ENCODE measurements around the gene NAP1L4.

Gene NAP1L4

DNA sequence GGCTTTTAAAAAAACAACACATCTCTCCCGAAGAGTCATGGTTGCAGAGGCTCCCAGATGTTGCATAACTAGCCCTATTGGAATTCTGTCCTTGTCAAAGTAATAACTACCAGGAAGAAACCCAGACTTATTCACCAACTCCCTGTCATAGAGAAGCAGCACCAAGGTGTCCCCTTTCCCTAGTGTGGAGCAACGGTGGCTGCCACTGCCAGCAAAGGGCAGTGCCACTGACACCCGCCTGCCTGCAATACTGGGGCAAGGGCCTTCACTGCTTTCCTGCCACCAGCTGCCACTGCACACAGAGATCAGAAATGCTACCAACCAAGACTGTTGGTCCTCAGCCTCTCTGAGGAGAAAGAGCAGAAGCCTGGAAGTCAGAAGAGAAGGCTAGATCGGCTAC is 27.3 kb downstream of the NAP1L4 start:
- H3K36me3 ChIP-seq (ENCODE audit: control insufficient read depth, insufficient read depth, low read length) = peaks cover 48% of the 10 kb centered on the region
- H3K4me1 ChIP-seq (ENCODE audit: control insufficient read depth, insufficient read depth, low read length) = peaks cover 19% of the 10 kb centered on the region
- no peaks in the 10 kb centered on the region for H3K9me3 ChIP-seq (ENCODE audit: control insufficient read depth, insufficient read depth, low read length)
- H3K9ac ChIP-seq (ENCODE audit: low read depth, low read length) = no peak overlapping the region
- no peak overlapping the region for H3K4me3 ChIP-seq (ENCODE audit: low read depth, low read length)
- H3K27me3 ChIP-seq (ENCODE audit: control insufficient read depth, insufficient read depth, low read length) = no peaks in the 10 kb centered on the region

DNA sequence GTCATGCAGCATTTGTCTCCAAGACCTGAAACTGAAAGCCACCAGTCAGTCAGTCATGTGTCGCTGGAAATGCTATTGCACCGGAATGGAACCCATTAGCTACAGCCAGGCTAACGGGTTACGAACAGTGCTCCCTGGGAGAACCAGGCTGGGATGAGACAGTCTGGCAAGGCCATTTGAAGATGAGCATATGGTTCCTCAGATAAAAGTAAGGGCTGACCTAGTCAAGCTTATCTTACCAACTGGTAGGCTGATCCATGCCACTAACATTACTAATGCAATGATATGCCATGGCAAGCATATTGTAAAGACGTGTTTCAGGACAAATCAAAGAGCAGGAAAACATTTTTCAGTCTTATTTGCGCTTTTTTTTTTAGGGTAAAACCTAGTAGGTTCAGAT is 28.4 kb downstream of the NAP1L4 start:
- peaks cover 20% of the 10 kb centered on the region for H3K4me1 ChIP-seq (ENCODE audit: control insufficient read depth, insufficient read depth, low read length)
- H3K36me3 ChIP-seq (ENCODE audit: control insufficient read depth, insufficient read depth, low read length) = peaks cover 41% of the 10 kb centered on the region

DNA sequence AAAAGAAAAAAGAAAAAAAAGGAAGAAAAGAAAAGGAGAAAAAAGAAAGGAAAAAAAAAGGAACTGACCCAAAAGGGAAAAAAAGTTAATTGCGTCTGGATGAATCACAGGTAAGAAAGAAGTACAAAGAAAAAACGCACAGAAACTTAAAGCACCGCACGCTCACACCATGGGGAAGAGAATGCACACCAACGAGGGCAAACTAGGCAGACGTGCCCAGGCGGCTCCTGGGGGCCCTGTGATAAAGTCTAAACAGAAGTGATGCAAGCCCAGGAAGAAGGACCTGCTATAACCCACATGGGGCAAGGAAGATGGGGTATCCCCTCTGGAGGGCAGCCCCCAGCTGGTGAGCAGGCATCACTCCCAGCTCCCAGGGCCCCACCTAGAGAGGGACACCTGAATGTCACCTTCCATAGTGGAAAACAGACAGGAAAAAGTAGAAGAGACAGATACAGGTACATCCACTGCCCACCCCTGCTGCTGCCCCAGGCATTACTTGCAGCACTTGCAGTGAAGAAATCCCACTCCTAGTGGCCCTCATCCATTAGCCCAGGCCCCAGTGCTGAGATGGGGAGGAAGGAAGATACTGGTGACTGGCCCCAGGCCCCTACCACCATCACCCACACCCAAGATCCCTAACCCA is 28.9 kb downstream of the NAP1L4 start:
- H3K4me1 ChIP-seq (ENCODE audit: control insufficient read depth, insufficient read depth, low read length) = peaks cover 20% of the 10 kb centered on the region
- H3K9me3 ChIP-seq (ENCODE audit: control insufficient read depth, insufficient read depth, low read length) = no peaks in the 10 kb centered on the region
- no peak overlapping the region for H3K4me3 ChIP-seq (ENCODE audit: low read depth, low read length)
- H3K36me3 ChIP-seq (ENCODE audit: control insufficient read depth, insufficient read depth, low read length) = peaks cover 43% of the 10 kb centered on the region
- no peaks in the 10 kb centered on the region for H3K27me3 ChIP-seq (ENCODE audit: control insufficient read depth, insufficient read depth, low read length)
- H3K9ac ChIP-seq (ENCODE audit: low read depth, low read length) = no peak overlapping the region

More for the DNA sequence above, 28.4 kb downstream of the NAP1L4 start:
- Histone ChIP-seq H3K4me3 (ENCODE audit: low read depth, low read length) (no peak overlapping the region), H3K9me3 (ENCODE audit: control insufficient read depth, insufficient read depth, low read length) (no peaks in the 10 kb centered on the region), H3K9ac (ENCODE audit: low read depth, low read length) (no peak overlapping the region), H3K27me3 (ENCODE audit: control insufficient read depth, insufficient read depth, low read length) (no peaks in the 10 kb centered on the region)

DNA sequence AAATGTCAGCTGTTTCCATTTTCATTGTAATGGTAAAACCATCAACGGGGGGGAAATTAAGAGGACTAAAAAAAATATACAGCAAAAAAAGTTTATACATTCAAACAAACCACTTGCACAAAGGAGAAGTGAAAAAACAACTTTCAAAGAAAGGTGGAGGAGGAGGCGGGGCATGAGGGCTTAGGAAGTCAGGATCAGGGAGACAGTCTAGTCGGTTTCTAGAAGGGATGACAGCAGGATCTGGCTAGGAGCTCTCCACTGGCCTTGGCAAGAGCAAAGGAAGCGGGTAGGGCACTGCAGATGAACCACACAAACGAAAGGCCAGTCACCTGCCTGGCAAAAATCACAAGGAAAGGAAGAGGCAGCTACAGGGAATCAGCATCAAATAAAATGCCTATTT is 31.0 kb downstream of the NAP1L4 start:
- H3K9me3 ChIP-seq (ENCODE audit: control insufficient read depth, insufficient read depth, low read length) = no peaks in the 10 kb centered on the region
- peaks cover 20% of the 10 kb centered on the region for H3K4me1 ChIP-seq (ENCODE audit: control insufficient read depth, insufficient read depth, low read length)
- H3K36me3 ChIP-seq (ENCODE audit: control insufficient read depth, insufficient read depth, low read length) = peaks cover 48% of the 10 kb centered on the region
- no peak overlapping the region for H3K9ac ChIP-seq (ENCODE audit: low read depth, low read length)
- no peaks in the 10 kb centered on the region for H3K27me3 ChIP-seq (ENCODE audit: control insufficient read depth, insufficient read depth, low read length)
- no peak overlapping the region for H3K4me3 ChIP-seq (ENCODE audit: low read depth, low read length)

DNA sequence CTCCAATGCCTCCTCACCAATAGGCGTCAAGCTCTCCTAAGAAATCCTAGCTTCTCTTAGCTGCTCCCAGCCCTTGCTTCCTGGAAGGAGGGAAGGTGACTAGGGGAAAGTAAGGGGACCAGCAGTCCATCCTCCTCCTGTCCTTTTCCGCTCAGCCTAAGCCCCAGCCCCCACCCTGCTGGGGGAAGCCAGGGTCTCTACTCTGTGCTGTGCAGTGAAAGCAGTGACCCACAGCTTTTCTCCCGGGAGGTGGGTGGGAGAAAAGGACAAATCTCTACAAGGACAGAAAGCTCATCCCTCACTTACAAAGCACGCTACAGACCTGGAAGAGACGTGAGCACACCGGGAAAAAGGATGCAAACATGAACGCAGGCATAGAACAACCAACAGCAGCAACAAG is 32.0 kb downstream of the NAP1L4 start:
- Histone ChIP-seq H3K4me3 (ENCODE audit: low read depth, low read length) (no peak overlapping the region), H3K27me3 (ENCODE audit: control insufficient read depth, insufficient read depth, low read length) (no peaks in the 10 kb centered on the region), H3K36me3 (ENCODE audit: control insufficient read depth, insufficient read depth, low read length) (peaks cover 52% of the 10 kb centered on the region), H3K9me3 (ENCODE audit: control insufficient read depth, insufficient read depth, low read length) (no peaks in the 10 kb centered on the region), H3K9ac (ENCODE audit: low read depth, low read length) (no peak overlapping the region), H3K4me1 (ENCODE audit: control insufficient read depth, insufficient read depth, low read length) (peaks cover 20% of the 10 kb centered on the region)

DNA sequence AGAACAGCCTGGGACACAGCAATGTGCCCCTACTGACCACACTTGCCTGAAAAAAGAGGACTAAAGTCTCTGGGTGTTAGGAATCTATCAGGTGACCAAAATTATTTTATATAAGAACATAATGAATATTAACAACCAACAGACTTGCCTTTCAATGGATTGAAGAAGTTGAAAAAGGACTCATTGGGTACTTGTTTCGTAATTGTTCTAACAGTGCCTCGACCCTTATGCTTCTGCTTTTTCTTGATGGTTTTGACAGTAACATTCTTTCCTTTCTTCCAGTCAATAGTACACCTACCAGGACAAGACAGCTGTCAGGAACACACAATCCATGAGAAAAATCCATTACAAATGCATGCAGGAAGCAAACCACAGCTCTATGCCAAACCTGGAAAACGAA is 33.9 kb downstream of the NAP1L4 start:
- no peaks in the 10 kb centered on the region for H3K27me3 ChIP-seq (ENCODE audit: control insufficient read depth, insufficient read depth, low read length)
- peaks cover 20% of the 10 kb centered on the region for H3K4me1 ChIP-seq (ENCODE audit: control insufficient read depth, insufficient read depth, low read length)
- no peak overlapping the region for H3K9ac ChIP-seq (ENCODE audit: low read depth, low read length)
- H3K9me3 ChIP-seq (ENCODE audit: control insufficient read depth, insufficient read depth, low read length) = no peaks in the 10 kb centered on the region
- no peak overlapping the region for H3K4me3 ChIP-seq (ENCODE audit: low read depth, low read length)
- H3K36me3 ChIP-seq (ENCODE audit: control insufficient read depth, insufficient read depth, low read length) = peaks cover 52% of the 10 kb centered on the region

DNA sequence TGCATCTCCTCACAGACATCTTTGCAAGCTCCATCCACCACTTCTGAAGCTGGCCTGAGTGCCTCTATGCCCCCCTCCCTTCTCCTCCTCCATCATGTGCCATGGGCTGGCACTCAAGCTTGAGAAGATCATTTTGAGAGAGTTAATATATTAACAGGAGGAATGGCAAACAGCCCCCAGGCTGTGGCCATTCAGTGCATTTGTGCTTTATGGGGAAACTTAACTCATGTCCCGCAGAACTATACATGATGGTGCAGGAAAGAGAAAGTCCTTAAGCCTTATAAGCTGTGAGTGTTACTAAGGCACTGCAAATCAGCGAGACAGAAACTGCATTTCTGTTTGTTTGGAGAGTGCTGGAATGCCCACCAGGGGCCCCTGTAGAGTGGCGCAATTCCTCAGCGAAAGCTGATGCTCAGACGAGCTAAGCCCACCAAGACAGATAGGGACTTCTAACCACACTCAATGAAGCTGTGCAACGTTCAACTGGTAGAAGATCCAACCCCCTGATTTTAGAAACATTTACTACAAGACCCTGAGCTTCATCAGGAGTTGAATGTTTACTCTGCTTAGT is 36.1 kb downstream of the NAP1L4 start:
- H3K36me3 ChIP-seq (ENCODE audit: control insufficient read depth, insufficient read depth, low read length) = peaks cover 67% of the 10 kb centered on the region
- no peak overlapping the region for H3K4me3 ChIP-seq (ENCODE audit: low read depth, low read length)
- H3K9me3 ChIP-seq (ENCODE audit: control insufficient read depth, insufficient read depth, low read length) = no peaks in the 10 kb centered on the region
- H3K4me1 ChIP-seq (ENCODE audit: control insufficient read depth, insufficient read depth, low read length) = peaks cover 13% of the 10 kb centered on the region
- no peak overlapping the region for H3K9ac ChIP-seq (ENCODE audit: low read depth, low read length)
- no peaks in the 10 kb centered on the region for H3K27me3 ChIP-seq (ENCODE audit: control insufficient read depth, insufficient read depth, low read length)

DNA sequence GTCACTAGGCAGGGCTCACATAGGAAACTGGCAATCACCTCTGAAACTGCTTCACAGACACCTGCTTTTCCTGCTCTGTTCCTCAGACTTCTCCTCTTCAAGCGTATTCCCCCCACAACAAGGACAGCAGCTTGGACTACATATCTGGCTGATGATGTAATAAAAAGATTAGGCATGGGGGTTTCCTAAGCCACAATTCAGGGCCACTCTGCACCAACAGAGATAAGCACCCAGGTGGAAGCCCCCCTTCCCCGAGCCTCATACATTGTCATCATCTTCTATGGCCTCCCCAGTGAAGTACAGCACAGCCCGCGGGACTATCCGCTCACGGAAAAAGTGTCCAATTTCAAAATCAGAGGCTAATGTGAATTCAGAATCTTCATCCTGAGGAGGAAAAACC is 37.9 kb downstream of the NAP1L4 start:
- no peak overlapping the region for H3K4me3 ChIP-seq (ENCODE audit: low read depth, low read length)
- no peaks in the 10 kb centered on the region for H3K27me3 ChIP-seq (ENCODE audit: control insufficient read depth, insufficient read depth, low read length)
- H3K9ac ChIP-seq (ENCODE audit: low read depth, low read length) = no peak overlapping the region
- no peaks in the 10 kb centered on the region for H3K4me1 ChIP-seq (ENCODE audit: control insufficient read depth, insufficient read depth, low read length)
- no peaks in the 10 kb centered on the region for H3K9me3 ChIP-seq (ENCODE audit: control insufficient read depth, insufficient read depth, low read length)
- peaks cover 78% of the 10 kb centered on the region for H3K36me3 ChIP-seq (ENCODE audit: control insufficient read depth, insufficient read depth, low read length)

DNA sequence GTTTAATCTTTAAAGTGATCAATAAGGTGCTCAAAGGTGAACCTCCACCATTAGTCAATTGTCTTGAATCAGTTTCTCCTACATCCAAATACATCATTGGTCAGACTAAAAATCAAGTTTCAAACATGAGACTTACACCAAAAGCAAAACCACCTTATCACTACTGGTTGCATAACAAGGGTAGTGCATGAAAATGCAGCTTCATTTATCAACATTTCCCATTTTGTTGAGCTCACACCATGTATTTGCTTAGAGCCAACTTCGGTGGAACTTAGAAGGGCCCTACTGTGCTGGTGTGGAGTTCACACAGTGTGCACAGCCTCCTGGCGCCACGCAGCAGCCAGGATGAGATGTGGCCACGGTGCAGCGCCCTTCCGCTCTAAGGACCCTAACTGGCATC is 39.8 kb downstream of the NAP1L4 start:
- H3K36me3 ChIP-seq (ENCODE audit: control insufficient read depth, insufficient read depth, low read length) = peaks cover 71% of the 10 kb centered on the region

DNA sequence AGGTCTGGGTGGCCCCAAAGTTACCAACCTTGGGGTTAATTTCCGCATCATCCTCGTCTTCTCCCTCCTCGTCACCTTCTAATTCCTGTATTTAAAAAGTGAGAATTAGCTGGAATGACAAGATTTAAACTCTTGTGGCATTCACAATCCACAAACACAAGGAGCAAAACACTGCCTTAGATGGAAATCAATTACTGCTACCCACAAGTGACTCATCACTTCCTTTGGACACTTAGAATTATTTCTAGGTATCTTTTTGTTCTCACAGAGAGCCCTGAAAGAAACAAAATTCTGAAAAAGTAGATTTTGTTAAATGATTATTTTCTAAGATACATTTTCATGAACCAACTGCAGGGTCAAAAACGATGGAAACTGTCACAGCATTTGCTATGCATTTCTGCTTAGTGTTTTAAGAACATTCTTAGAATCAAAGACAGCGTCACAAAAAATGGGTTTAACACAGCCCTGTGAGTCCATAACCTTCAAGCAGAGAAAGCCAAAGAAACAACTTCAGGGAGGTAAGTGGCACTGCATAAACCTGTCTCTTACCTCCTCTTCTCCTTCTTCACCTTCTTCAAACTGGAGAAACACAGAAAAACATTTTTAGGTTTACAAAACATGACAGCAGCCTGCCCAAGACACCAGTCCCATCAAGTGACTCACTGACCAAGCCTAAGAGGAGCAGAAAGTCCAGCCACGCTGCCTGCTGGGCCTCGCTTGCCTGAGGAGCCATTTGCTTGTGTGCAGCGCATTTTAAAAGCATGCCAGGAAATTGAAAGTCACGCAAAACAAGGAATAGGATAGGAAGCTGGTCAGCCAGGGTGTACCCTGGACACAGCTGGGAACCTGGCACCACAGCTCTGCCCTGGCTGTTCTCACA is 40.7 kb downstream of the NAP1L4 start:
- peaks cover 9% of the 10 kb centered on the region for H3K4me1 ChIP-seq (ENCODE audit: control insufficient read depth, insufficient read depth, low read length)
- no peak overlapping the region for H3K9ac ChIP-seq (ENCODE audit: low read depth, low read length)
- no peaks in the 10 kb centered on the region for H3K9me3 ChIP-seq (ENCODE audit: control insufficient read depth, insufficient read depth, low read length)
- no peaks in the 10 kb centered on the region for H3K27me3 ChIP-seq (ENCODE audit: control insufficient read depth, insufficient read depth, low read length)
- H3K4me3 ChIP-seq (ENCODE audit: low read depth, low read length) = no peak overlapping the region
- peaks cover 63% of the 10 kb centered on the region for H3K36me3 ChIP-seq (ENCODE audit: control insufficient read depth, insufficient read depth, low read length)

More for the DNA sequence above, 39.8 kb downstream of the NAP1L4 start:
- Histone ChIP-seq H3K9me3 (ENCODE audit: control insufficient read depth, insufficient read depth, low read length) (no peaks in the 10 kb centered on the region), H3K4me3 (ENCODE audit: low read depth, low read length) (no peak overlapping the region), H3K4me1 (ENCODE audit: control insufficient read depth, insufficient read depth, low read length) (peaks cover 3% of the 10 kb centered on the region), H3K27me3 (ENCODE audit: control insufficient read depth, insufficient read depth, low read length) (no peaks in the 10 kb centered on the region), H3K9ac (ENCODE audit: low read depth, low read length) (no peak overlapping the region)

DNA sequence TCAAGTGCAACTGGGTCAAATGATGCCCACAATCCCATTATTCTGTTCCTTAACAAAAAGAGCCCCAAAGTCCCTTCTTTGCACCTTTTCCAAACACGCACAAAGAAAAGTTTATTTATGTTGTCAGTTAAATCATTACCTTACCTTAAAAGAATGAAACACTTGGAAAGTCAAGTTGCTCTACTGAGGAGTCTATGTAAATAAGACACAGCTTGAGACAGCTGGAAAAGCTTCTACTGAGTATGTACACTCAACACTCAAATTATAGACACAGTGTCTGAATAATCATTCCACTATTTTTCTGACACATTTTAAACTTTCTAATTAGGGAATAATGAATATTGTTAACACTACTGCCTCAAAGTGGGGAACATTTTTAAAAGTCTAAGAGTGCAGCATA is 41.3 kb downstream of the NAP1L4 start:
- Histone ChIP-seq H3K36me3 (ENCODE audit: control insufficient read depth, insufficient read depth, low read length) (peaks cover 59% of the 10 kb centered on the region), H3K9ac (ENCODE audit: low read depth, low read length) (no peak overlapping the region), H3K4me3 (ENCODE audit: low read depth, low read length) (no peak overlapping the region), H3K4me1 (ENCODE audit: control insufficient read depth, insufficient read depth, low read length) (peaks cover 16% of the 10 kb centered on the region), H3K9me3 (ENCODE audit: control insufficient read depth, insufficient read depth, low read length) (no peaks in the 10 kb centered on the region), H3K27me3 (ENCODE audit: control insufficient read depth, insufficient read depth, low read length) (no peaks in the 10 kb centered on the region)

DNA sequence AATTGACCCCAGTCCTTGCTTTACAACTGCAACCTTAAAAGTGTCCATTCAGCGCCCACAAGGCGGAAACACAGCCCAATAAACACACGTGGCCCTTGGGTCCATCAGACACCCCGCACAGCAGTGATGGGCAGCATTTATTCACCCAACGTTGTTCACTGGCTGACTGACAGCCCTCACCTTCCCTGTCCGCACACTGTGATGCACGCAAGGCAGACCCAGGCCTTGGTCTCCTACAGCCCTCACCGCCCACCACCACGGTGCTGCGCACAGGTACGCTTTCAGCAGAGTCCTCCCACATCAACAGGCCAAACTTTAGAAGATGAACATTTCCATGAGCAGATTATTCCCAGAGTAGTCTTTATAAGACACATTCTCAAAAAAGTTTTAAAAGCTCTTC is 42.2 kb downstream of the NAP1L4 start:
- Histone ChIP-seq H3K4me1 (ENCODE audit: control insufficient read depth, insufficient read depth, low read length) (peaks cover 21% of the 10 kb centered on the region), H3K9ac (ENCODE audit: low read depth, low read length) (no peak overlapping the region), H3K9me3 (ENCODE audit: control insufficient read depth, insufficient read depth, low read length) (no peaks in the 10 kb centered on the region), H3K36me3 (ENCODE audit: control insufficient read depth, insufficient read depth, low read length) (peaks cover 52% of the 10 kb centered on the region), H3K4me3 (ENCODE audit: low read depth, low read length) (no peak overlapping the region), H3K27me3 (ENCODE audit: control insufficient read depth, insufficient read depth, low read length) (no peaks in the 10 kb centered on the region)

All from iPS-15b (cell line).